GM21390 (cell line): ENCODE data around the gene CLCC1.

Experiments used
- ATAC-seq: cut with Tn5 transposase; IDR thresholded peaks from one replicate; pipeline ENCODE4 v1.9.1; 2021; ENCODE audit not compliant: unreplicated experiment

CLCC1 gene

DNA sequence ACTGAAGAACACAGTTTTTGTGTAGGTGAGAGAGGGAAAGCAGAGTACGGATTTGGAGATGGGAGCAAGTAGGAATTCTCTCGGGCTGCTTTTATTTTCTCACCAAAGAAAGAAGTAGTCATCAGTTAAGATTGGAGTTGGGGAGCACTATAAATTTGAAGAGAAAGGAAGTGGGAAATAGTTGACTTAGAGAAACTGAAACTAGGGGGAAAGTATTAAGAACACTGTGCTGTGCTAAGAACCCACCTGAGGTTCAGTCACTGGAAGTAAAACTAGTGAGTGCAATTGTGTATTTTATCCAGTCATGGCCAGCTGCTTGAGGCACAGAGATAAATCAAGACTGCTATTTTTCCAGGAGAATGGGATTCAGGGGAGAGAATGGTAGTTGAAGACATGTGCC lies 37.4 kb downstream of the CLCC1 start:
- no peak for ATAC-seq

DNA sequence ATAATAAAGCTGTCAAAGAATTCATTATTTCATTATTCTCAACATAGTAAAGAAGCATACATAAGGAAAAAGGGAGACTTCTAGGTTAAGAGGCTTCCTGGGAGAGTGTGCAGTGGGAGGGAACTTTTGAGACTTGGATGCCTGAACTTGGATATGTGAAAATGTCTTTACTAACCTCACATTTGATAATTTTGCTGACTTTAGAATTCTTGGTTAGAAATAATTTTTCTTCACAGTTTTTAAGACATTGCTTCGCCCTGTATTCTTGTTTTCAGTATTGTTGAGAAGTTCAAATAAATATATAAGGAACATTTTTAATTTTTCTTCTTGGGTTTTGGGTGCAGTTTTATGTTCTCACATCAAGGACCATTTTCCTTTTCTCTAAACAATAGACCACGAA lies 46.5 kb downstream of the CLCC1 start:
- ATAC-seq = no peak
